Ectodermal cell (in vitro differentiated cells): Measurements from ENCODE around the gene AHCYL2.

ENCODE experiments used
- H3K27ac ChIP-seq: 2 replicates; pipeline ENCODE4 v1.7.0; 2013; ENCODE audit warnings: mild to moderate bottlenecking, low read depth, low read length; ENCODE audit not compliant: insufficient read depth, poor library complexity, severe bottlenecking
- H3K27me3 ChIP-seq: 2 replicates; pipeline ENCODE4 v1.7.0; 2013; ENCODE audit warnings: mild to moderate bottlenecking, low read length; ENCODE audit not compliant: insufficient read depth, control insufficient read depth, poor library complexity, severe bottlenecking
- H3K36me3 ChIP-seq: one replicate; pipeline ENCODE4 v1.7.0; 2013; ENCODE audit warnings: low read length; ENCODE audit not compliant: control insufficient read depth, insufficient read depth
- H3K4me1 ChIP-seq: one replicate; pipeline ENCODE4 v1.7.0; 2013; ENCODE audit warnings: low read length; ENCODE audit not compliant: control insufficient read depth, insufficient read depth
- H3K4me3 ChIP-seq: 2 replicates; pipeline ENCODE4 v1.7.0; 2013; ENCODE audit warnings: low read depth, low read length, control low read depth; ENCODE audit not compliant: insufficient read depth
- H3K9me3 ChIP-seq: 2 replicates; pipeline ENCODE4 v1.7.0; 2013; ENCODE audit warnings: mild to moderate bottlenecking, low read length, moderate library complexity; ENCODE audit not compliant: control insufficient read depth
- WGBS, 2 experiments: methylation state at CpG; one replicate each; pipeline ENCODE4 v1.1.7; 2013; ENCODE audit warnings: missing lambda C conversion rate in 2 of 2; 5-methylcytosine and 5-hydroxymethylcytosine counted together

AHCYL2 gene

GRCh38 chr7:129313282-129313681, 88.5 kb downstream of the AHCYL2 start:
- Histone ChIP-seq H3K4me3 (no peak overlapping the region), H3K27me3 (no peaks in the 10 kb centered on the region), H3K27ac (no peak overlapping the region), H3K4me1 (no peaks in the 10 kb centered on the region), H3K36me3 (no peaks in the 10 kb centered on the region), H3K9me3 (no peaks in the 10 kb centered on the region)
- WGBS, 2 experiments, result 92 to 95% methylated on average over 3 of the region's 3 CpGs

- no peaks in the 10 kb centered on the region for H3K36me3 ChIP-seq
- 81 to 89% methylated on average over 2 of the region's 2 CpGs for WGBS, 2 experiments
- no peaks in the 10 kb centered on the region for H3K4me1 ChIP-seq
- H3K4me3 ChIP-seq, result no peak overlapping the region
- H3K27me3 ChIP-seq, result no peaks in the 10 kb centered on the region
- no peak overlapping the region for H3K27ac ChIP-seq
- H3K9me3 ChIP-seq, result no peaks in the 10 kb centered on the region
Measured at GRCh38 chr7:129315960-129316359, 91.1 kb downstream of the AHCYL2 start.

GRCh38 chr7:129317450-129317849, 92.6 kb downstream of the AHCYL2 start:
- H3K9me3 ChIP-seq, result no peaks in the 10 kb centered on the region
- H3K27ac ChIP-seq, result no peak overlapping the region
- no peak overlapping the region for H3K4me3 ChIP-seq
- H3K4me1 ChIP-seq, result no peaks in the 10 kb centered on the region
- H3K36me3 ChIP-seq, result no peaks in the 10 kb centered on the region
- 74 to 76% methylated on average over 2 of the region's 2 CpGs for WGBS, 2 experiments
- H3K27me3 ChIP-seq, result no peaks in the 10 kb centered on the region

- no peaks in the 10 kb centered on the region for H3K36me3 ChIP-seq
- 92 to 97% methylated on average over 1 of the region's 1 CpG for WGBS, 2 experiments
- H3K27ac ChIP-seq, result no peak overlapping the region
Measured at GRCh38 chr7:129327076-129327475, 102.2 kb downstream of the AHCYL2 start.

GRCh38 chr7:129332254-129333035, 107.6 kb downstream of the AHCYL2 start:
- H3K27me3 ChIP-seq, result no peaks in the 10 kb centered on the region
- WGBS, 2 experiments, result 92% methylated on average over 3 of the region's 3 CpGs
- H3K4me3 ChIP-seq, result no peak overlapping the region

More at GRCh38 chr7:129327076-129327475, 102.2 kb downstream of the AHCYL2 start:
- H3K4me1 ChIP-seq, result no peaks in the 10 kb centered on the region
- no peaks in the 10 kb centered on the region for H3K9me3 ChIP-seq
- no peak overlapping the region for H3K4me3 ChIP-seq
- H3K27me3 ChIP-seq, result no peaks in the 10 kb centered on the region

GRCh38 chr7:129334473-129334872, 109.6 kb downstream of the AHCYL2 start:
- Histone ChIP-seq H3K27ac (no peak overlapping the region), H3K9me3 (no peaks in the 10 kb centered on the region), H3K4me1 (no peaks in the 10 kb centered on the region), H3K4me3 (no peak overlapping the region), H3K27me3 (no peaks in the 10 kb centered on the region), H3K36me3 (no peaks in the 10 kb centered on the region)
- WGBS, 2 experiments, result 96 to 100% methylated on average over 3 of the region's 3 CpGs

More at GRCh38 chr7:129332254-129333035, 107.6 kb downstream of the AHCYL2 start:
- Histone ChIP-seq H3K9me3 (no peaks in the 10 kb centered on the region), H3K36me3 (no peaks in the 10 kb centered on the region), H3K4me1 (no peaks in the 10 kb centered on the region), H3K27ac (no peak overlapping the region)

GRCh38 chr7:129338450-129338849, 113.6 kb downstream of the AHCYL2 start:
- H3K27me3 ChIP-seq, result no peaks in the 10 kb centered on the region
- WGBS, 2 experiments, result 85 to 100% methylated on average over 2 of the region's 2 CpGs
- H3K9me3 ChIP-seq, result no peaks in the 10 kb centered on the region
- H3K4me1 ChIP-seq, result no peaks in the 10 kb centered on the region
- no peak overlapping the region for H3K4me3 ChIP-seq
- no peak overlapping the region for H3K27ac ChIP-seq
- no peaks in the 10 kb centered on the region for H3K36me3 ChIP-seq

GRCh38 chr7:129341212-129341611, 116.4 kb downstream of the AHCYL2 start:
- H3K4me3 ChIP-seq, result no peak overlapping the region
- H3K36me3 ChIP-seq, result no peaks in the 10 kb centered on the region
- no peaks in the 10 kb centered on the region for H3K27me3 ChIP-seq
- no peaks in the 10 kb centered on the region for H3K9me3 ChIP-seq
- H3K4me1 ChIP-seq, result no peaks in the 10 kb centered on the region
- H3K27ac ChIP-seq, result no peak overlapping the region
- WGBS, 2 experiments, result 80 to 90% methylated on average over 1 of the region's 1 CpG

- H3K4me3 ChIP-seq, result no peak overlapping the region
- no peaks in the 10 kb centered on the region for H3K27me3 ChIP-seq
- H3K9me3 ChIP-seq, result no peaks in the 10 kb centered on the region
- H3K4me1 ChIP-seq, result no peaks in the 10 kb centered on the region
- no peak overlapping the region for H3K27ac ChIP-seq
- H3K36me3 ChIP-seq, result no peaks in the 10 kb centered on the region
- WGBS, 2 experiments, result 95 to 100% methylated on average over 1 to 2 of the region's 3 CpGs
Measured at GRCh38 chr7:129341816-129342806, 117.3 kb downstream of the AHCYL2 start.

- Histone ChIP-seq H3K27me3 (no peaks in the 10 kb centered on the region), H3K9me3 (no peaks in the 10 kb centered on the region), H3K4me1 (no peaks in the 10 kb centered on the region), H3K36me3 (no peaks in the 10 kb centered on the region), H3K4me3 (no peak overlapping the region), H3K27ac (no peak overlapping the region)
- 71 to 76% methylated on average over 3 of the region's 3 CpGs for WGBS, 2 experiments
Measured at GRCh38 chr7:129343099-129343700, 118.4 kb downstream of the AHCYL2 start.
